HepG2 (cell line): Measurements from ENCODE around the gene FMNL2. TPM values are rescaled to one million over a fixed set of nuclear protein-coding genes. Genes with fewer than 3 reads are reported as not detected.

Experiments used
- ATAC-seq: fragments of 200-7000 bp; cut with Tn5 transposase; 3 replicates; pipeline ENCODE4 v1.9.1; 2020; ENCODE audit warnings: mild to moderate bottlenecking, moderate library complexity
- BruUV-seq: library from RNA; stranded (reverse); fragments of 400-500 nt; replicated peaks from 2 replicates; lab custom pipeline; 2021; lab: Mats Ljungman, UMichigan
- CTCF ChIA-PET: fragments of 300-600 bp; formaldehyde crosslinking; extraction: SDS; loops from one replicate; lab custom pipeline; 2021; ENCODE audit warnings: low total read pairs, inconsistent platforms, low intra/inter-chr PET ratio; lab: Yijun Ruan, JAX
- POLR2A ChIA-PET: fragments of 350-600 bp; sonication (Branson Sonifier 250); formaldehyde crosslinking; loops from one replicate; lab custom pipeline; 2020; ENCODE audit warnings: antibody characterized with exemption, inconsistent platforms; lab: Yijun Ruan, JAX
- DNase-seq: peaks from one replicate; pipeline ENCODE4 v3.0.0-alpha.2; 2015; ENCODE audit warnings: low spot score
- FAIRE-seq: peaks from 3 replicates; lab custom pipeline; 2011; peaks lifted over from hg19 to GRCh38; lab: Jason Lieb, UNC
- H2AFZ ChIP-seq: one replicate; pipeline ENCODE4 v1.6.1; 2011; ENCODE audit warnings: low read length, inconsistent platforms
- H3K27ac ChIP-seq: fragments of 300-600 bp; 3 replicates; pipeline ENCODE4 v1.8.0; 2011; ENCODE audit warnings: mixed run types, mild to moderate bottlenecking, mixed read lengths, low read length, inconsistent platforms; ENCODE audit not compliant: insufficient read depth; ENCODE audit errors: extremely low read length
- H3K27me3 ChIP-seq, 2 experiments: fragments of 200-600 bp in 1 of 2; 2 replicates in 1 of 2; 3 replicates in 1 of 2; pipeline versions ENCODE4 v1.6.0 to v1.8.0; 2011; ENCODE audit warnings: low read length in 2 of 2, mild to moderate bottlenecking in 2 of 2, moderate library complexity in 2 of 2, inconsistent platforms in 1 of 2; ENCODE audit not compliant: insufficient read depth in 2 of 2, control insufficient read depth in 1 of 2
- H3K36me3 ChIP-seq, 2 experiments: fragments of 200-600 bp in 1 of 2; replicated peaks in 1 of 2; 2 replicates in 1 of 2; 3 replicates in 1 of 2; pipeline versions ENCODE4 v1.5.1 to v1.8.0; 2011; ENCODE audit warnings: low read length in 2 of 2, inconsistent platforms in 1 of 2; ENCODE audit not compliant: insufficient read depth in 2 of 2, control insufficient read depth in 1 of 2
- H3K4me1 ChIP-seq: 2 replicates; pipeline ENCODE4 v1.5.1; 2012; ENCODE audit warnings: low read length, inconsistent platforms; ENCODE audit not compliant: insufficient read depth
- H3K4me2 ChIP-seq: 2 replicates; pipeline ENCODE4 v1.6.0; 2011; ENCODE audit warnings: low read depth, low read length, inconsistent platforms
- H3K4me3 ChIP-seq, 3 experiments: fragments of 200-600 bp in 1 of 3; sonication (generic), shearing (Covaris generic) in 1 of 3; replicated peaks in 1 of 3; 2 replicates each; pipeline ENCODE4 v1.5.1; 2011 to 2016; ENCODE audit warnings: low read length in 3 of 3, inconsistent platforms in 2 of 3, low read depth in 2 of 3, mild to moderate bottlenecking in 2 of 3, control low read depth in 1 of 3, mixed read lengths in 1 of 3; ENCODE audit not compliant: insufficient read depth in 1 of 3
- H3K79me2 ChIP-seq: one replicate; pipeline ENCODE4 v1.6.1; 2011; ENCODE audit warnings: low read length, inconsistent platforms; ENCODE audit not compliant: insufficient read depth
- H3K9ac ChIP-seq: 2 replicates; pipeline ENCODE4 v1.6.0; 2011; ENCODE audit warnings: mild to moderate bottlenecking, low read depth, low read length, inconsistent platforms; ENCODE audit not compliant: insufficient read depth
- H3K9me3 ChIP-seq: 2 replicates; pipeline ENCODE4 v1.5.1; 2012; ENCODE audit warnings: mild to moderate bottlenecking, low read length
- H4K20me1 ChIP-seq: 2 replicates; pipeline ENCODE4 v1.6.0; 2011; ENCODE audit warnings: inconsistent platforms, mild to moderate bottlenecking, low read length, moderate library complexity; ENCODE audit not compliant: insufficient read depth
- CSRNP1 ChIP-seq: sonication (generic); formaldehyde crosslinking; IDR thresholded peaks from 2 replicates; pipeline ENCODE4 v1.8.1; 2023; ENCODE audit warnings: mild to moderate bottlenecking, missing genetic modification reagents
- ELF4 ChIP-seq: sonication (generic); formaldehyde crosslinking; IDR thresholded peaks from 2 replicates; pipeline ENCODE4 v1.5.0; 2020; ENCODE audit warnings: missing genetic modification reagents, mild to moderate bottlenecking, moderate library complexity, borderline replicate concordance
- FOXK1 ChIP-seq: sonication (generic); formaldehyde crosslinking; IDR thresholded peaks from 2 replicates; pipeline ENCODE4 v1.4.0; 2020; ENCODE audit warnings: low read depth, missing genetic modification reagents, borderline replicate concordance
- LCORL ChIP-seq, 2 experiments: fragments of 450-650 bp in 1 of 2; sonication (generic) in 1 of 2; formaldehyde crosslinking in 1 of 2; IDR thresholded peaks; 2 replicates each; pipeline versions ENCODE4 v1.5.0 to v1.6.1; 2017 to 2020; ENCODE audit warnings: antibody characterized with exemption in 1 of 2, missing genetic modification reagents in 1 of 2
- NKX3-1 ChIP-seq: sonication (generic); formaldehyde crosslinking; IDR thresholded peaks from 2 replicates; pipeline ENCODE4 v1.5.0; 2020; ENCODE audit warnings: missing genetic modification reagents
- PRMT3 ChIP-seq: sonication (generic); formaldehyde crosslinking; IDR thresholded peaks from 2 replicates; pipeline ENCODE4 v1.8.1; 2022; ENCODE audit warnings: low read depth, mild to moderate bottlenecking, moderate library complexity, missing genetic modification reagents, borderline replicate concordance
- RBM22 ChIP-seq: fragments of 200-400 bp; formaldehyde crosslinking; optimal IDR thresholded peaks from 2 replicates; pipeline ENCODE3; 2017; ENCODE audit warnings: mild to moderate bottlenecking, low read length, moderate library complexity
- RBM39 ChIP-seq: fragments of 200-400 bp; formaldehyde crosslinking; IDR thresholded peaks from one replicate; pipeline ENCODE4 v1.6.1; 2018; ENCODE audit warnings: antibody characterized with exemption, mild to moderate bottlenecking, low read depth, low read length; ENCODE audit not compliant: poor library complexity, severe bottlenecking
- RNF219 ChIP-seq: sonication (generic); formaldehyde crosslinking; IDR thresholded peaks from 2 replicates; pipeline ENCODE4 v1.5.0; 2020; ENCODE audit warnings: mild to moderate bottlenecking, missing genetic modification reagents
- ZFP36L2 ChIP-seq: sonication (generic); formaldehyde crosslinking; IDR thresholded peaks from 2 replicates; pipeline ENCODE4 v1.4.0; 2020; ENCODE audit warnings: missing genetic modification reagents
- ZNF800 ChIP-seq: sonication (generic); formaldehyde crosslinking; IDR thresholded peaks from 2 replicates; pipeline ENCODE4 v1.4.0; 2020; ENCODE audit warnings: missing genetic modification reagents
- WGBS: methylation state at CpG from one replicate; pipeline ENCODE4 v1.1.6; 2017; ENCODE audit warnings: low lambda C conversion rate; 5-methylcytosine and 5-hydroxymethylcytosine counted together
- in situ Hi-C: cut with HindIII; loops from 2 replicates; pipeline ENCODE4 v1.10.0; 2017; ENCODE audit warnings: low pct_unique_long_range_greater_than_20kb; ENCODE audit not compliant: extremely low pct_ligation_motif_present
- intact Hi-C: fragments of 100-400 bp; cut with micrococcal nuclease; formaldehyde crosslinking; loops from one replicate; pipeline ENCODE4 v1.10.0; 2022; ENCODE audit not compliant: unreplicated experiment
- polyA plus RNA-seq, 8 experiments: library from polyadenylated mRNA; depleted of rRNA in 3 of 8; stranded (reverse) in 7 of 8; unstranded in 1 of 8; fragments of >200 nt; fragmentation: Illumina TruSeq in 4 of 8; extraction: Trizol in 4 of 8; gene quantifications; 2 replicates each; pipeline versions ENCODE4 v1.2.1 to v1.2.3, GENCODE V29; 2011 to 2016; ENCODE audit warnings: low read depth in 4 of 8, missing spikeins in 1 of 8, mixed read lengths in 1 of 8; ENCODE audit not compliant: insufficient read depth in 1 of 8
- total RNA-seq, 5 experiments: library from RNA; depleted of rRNA; stranded (reverse); fragments of >200 nt; fragmentation: Illumina TruSeq; extraction: Trizol; gene quantifications; 2 replicates each; pipeline ENCODE4 v1.2.3, GENCODE V29; 2016; ENCODE audit warnings: low read depth in 1 of 5

FMNL2 gene
- total and polyA plus RNA-seq, 2 of the 13 experiments (the other 11 are each of a cell fraction or from before 2014, with no cell fraction given) = 66.5 to 67.7 TPM

- no TSS peak for BruUV-seq
- intact Hi-C loops = no loop called here
- Histone ChIP-seq H3K36me3 (peaks cover 5 to 38% of the 10 kb centered on the region in 2 experiments), H3K4me2 (no peak overlapping the region), H3K79me2 (no peaks in the 10 kb centered on the region), H3K9ac (no peak overlapping the region), H3K4me3 (no peak overlapping the region), H3K9me3 (no peaks in the 10 kb centered on the region), H3K27me3 (no peaks in the 10 kb centered on the region), H3K27ac (no peak overlapping the region), H3K4me1 (peaks cover 27% of the 10 kb centered on the region), H4K20me1 (peaks cover 10% of the 10 kb centered on the region; the same call in 1 of the 2 replicates), H2AFZ (no peak overlapping the region)
- in situ Hi-C loops = loop anchor here (25.0 kb wide), 1 partner anchor 1190 kb away; no protein-coding TSS in a partner anchor
- FAIRE-seq = no peak
- ChIA-PET CTCF (no interaction called here), POLR2A (no interaction called here)
- no peak for ATAC-seq
- peak; percentile 93 for TF ChIP-seq RBM22
- no peak for TF ChIP-seq ZFP36L2 (CRISPR knock-in tag)
- no peak for TF ChIP-seq LCORL (IDR thresholded peaks at IDR 0.05)
- TF ChIP-seq LCORL (CRISPR knock-in tag; IDR thresholded peaks at IDR 0.05) = no peak
- no peak for TF ChIP-seq PRMT3 (CRISPR knock-in tag)
- TF ChIP-seq RBM39 = no peak
- 93% methylated on average over 2 of the region's 2 CpGs for WGBS
- DNase-seq = no peak
Observed at GRCh38 chr2:152651834-152652233, 316.9 kb downstream of the FMNL2 start.

GRCh38 chr2:152655880-152656279 is 320.9 kb downstream of the FMNL2 start:
- FAIRE-seq (no peak), DNase-seq (no peak), ATAC-seq (no peak)
- no peak for TF ChIP-seq RNF219 (CRISPR knock-in tag)
- TF ChIP-seq NKX3-1 (CRISPR knock-in tag) = no peak
- TF ChIP-seq CSRNP1 (CRISPR knock-in tag) = no peak
- TF ChIP-seq ELF4 (CRISPR knock-in tag) = no peak
- TF ChIP-seq ZNF800 (CRISPR knock-in tag) = no peak
- no peak for TF ChIP-seq FOXK1 (CRISPR knock-in tag)
- Histone ChIP-seq H3K4me1 (0 out of 2 replicates have a peak, but pooled peaks cover under 1% of the 10 kb centered on the region), H3K4me3 (no peak overlapping the region), H3K27ac (no peak overlapping the region), H4K20me1 (no peaks in the 10 kb centered on the region), H2AFZ (no peak overlapping the region), H3K4me2 (no peak overlapping the region), H3K9ac (no peak overlapping the region), H3K79me2 (no peaks in the 10 kb centered on the region), H3K9me3 (no peaks in the 10 kb centered on the region), H3K27me3 (no peaks in the 10 kb centered on the region), H3K36me3 (peaks cover 13 to 65% of the 10 kb centered on the region in 2 experiments)
- POLR2A ChIA-PET = no interaction called here
- in situ Hi-C loops = loop anchor here (25.0 kb wide), 1 partner anchor 1194 kb away; no protein-coding TSS in a partner anchor
- CTCF ChIA-PET = no interaction called here
- WGBS = 94% methylated on average over 1 of the region's 1 CpG
- BruUV-seq = TSS peak; percentile 2
- intact Hi-C loops = no loop called here
